Kidney capillary endothelial cell (primary cell): Measurements from ENCODE around the gene CTSE.
A peak's percentile ranks its signal among the peaks of the same experiment; 100 is the strongest.
"Not testable (repeated sequence)": the region's sequence is repeated elsewhere in the genome, so short reads cannot be mapped to it uniquely, and the experiment has no call there.

Experiments
- DNase-seq: peaks from one replicate; pipeline ENCODE4 v3.0.0-alpha.2; 2018; ENCODE audit warnings: low spot score

CTSE gene

DNA sequence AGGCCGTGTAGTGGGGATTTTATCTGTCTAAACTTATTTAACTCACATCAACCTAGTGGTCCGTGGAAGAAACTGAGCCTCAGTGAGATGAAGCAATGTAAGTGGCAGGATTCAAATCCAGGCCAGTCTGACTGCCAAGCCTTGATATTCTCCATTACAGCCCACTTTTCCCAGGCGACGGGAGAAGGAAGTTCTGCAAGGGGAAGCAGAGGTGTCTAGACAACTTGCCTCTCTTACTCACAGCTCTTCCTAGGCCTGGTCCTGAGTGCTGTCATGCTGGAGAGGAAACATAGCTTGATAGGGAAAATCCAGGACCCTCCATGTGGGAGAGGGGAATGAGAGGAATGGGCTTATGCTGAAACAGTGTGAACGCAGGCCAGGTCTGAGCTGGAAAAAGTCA is 9.1 kb downstream of the CTSE start:
- DNase-seq: no peak

DNA sequence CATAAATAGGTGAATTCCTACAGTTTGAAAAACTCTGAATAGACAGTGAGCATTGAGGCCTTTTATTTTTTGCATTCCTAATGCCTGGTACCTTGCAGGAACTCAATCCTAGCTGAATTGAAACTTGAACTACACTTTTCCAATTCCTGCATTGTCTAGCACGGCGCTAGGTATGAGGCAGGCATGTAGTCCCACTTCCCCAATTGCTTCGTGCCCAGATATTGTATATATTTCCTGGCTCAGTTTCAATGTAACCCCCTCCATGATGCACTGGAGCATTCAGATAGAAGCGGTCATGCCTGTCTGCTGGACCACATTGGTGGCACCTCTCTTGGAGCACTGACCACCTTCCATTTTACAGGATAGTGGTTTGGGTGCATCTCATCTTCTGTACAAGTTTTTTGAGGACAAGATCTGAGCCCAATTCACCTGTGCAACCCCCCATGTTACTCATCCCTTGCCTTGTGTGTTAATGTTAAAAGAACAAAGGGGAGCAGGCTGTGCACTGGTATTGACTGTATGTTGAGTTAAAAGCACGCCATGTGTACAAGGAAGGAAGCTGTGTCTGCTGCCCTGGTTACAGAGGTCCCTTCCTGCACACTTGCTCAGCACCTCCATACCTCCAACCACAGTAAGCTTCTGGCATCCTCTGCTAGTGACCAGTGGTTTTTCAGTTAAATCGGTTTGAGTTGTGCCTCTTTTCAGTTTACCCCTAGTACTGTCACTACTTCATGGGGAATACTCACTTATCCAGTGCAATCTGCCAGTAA is 10.5 kb downstream of the CTSE start:
- DNase-seq: no peak

DNA sequence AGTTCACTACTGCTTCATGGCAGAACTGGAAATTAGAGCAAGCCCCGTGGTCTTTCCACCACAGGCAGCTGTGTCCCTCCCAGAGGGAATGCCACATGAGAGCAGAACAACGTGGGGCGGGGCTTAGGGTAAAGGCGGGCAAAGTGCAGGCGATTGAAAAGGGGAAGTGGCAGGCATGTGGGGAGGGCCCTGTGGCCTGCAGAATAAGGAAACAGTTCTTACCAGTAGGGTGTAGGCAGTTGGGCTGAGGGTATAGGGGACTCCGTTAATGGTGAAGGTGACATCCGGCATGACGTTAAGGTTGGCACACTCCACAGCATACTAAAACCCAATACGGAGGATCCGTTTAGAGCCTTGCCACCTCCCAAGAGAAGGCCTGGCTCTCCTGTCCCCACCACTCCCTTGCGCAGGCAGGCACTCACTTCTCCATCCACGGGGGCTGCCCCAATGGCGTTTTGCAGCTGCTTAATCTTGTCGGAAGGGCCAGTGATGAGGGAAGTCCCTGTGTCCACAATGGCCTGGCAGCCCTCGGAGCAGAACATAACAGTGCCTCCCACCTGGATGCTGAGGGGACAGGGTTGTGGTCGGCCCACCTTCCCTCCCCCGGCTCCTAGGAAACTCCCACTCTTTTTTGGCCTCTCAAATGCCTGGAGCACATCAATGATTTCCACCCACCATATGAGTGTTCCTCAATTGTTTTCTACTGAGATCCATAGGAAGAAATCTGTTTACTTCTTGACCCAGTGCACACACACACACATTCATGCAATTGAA is 11.4 kb downstream of the CTSE start:
- DNase-seq: no peak

DNA sequence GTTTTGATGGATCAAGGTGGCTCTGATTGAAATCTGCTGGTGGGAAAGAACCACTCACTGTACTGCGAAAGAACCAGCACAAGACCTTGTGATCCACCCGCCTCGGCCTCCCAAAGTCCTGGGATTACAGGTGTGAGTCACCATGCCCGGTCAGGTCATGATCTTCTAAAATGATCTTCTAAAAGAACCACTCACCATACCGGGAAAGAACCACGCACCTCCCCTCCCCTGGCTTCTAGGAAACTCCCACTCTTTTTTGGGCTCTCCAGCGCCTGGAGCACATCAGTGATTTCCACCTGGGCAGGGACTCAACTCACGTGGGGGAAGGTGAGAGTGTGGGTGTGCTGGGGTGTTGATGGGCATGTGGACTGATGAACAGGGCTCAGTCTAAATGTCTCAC is 12.6 kb downstream of the CTSE start:
- no peak for DNase-seq

DNA sequence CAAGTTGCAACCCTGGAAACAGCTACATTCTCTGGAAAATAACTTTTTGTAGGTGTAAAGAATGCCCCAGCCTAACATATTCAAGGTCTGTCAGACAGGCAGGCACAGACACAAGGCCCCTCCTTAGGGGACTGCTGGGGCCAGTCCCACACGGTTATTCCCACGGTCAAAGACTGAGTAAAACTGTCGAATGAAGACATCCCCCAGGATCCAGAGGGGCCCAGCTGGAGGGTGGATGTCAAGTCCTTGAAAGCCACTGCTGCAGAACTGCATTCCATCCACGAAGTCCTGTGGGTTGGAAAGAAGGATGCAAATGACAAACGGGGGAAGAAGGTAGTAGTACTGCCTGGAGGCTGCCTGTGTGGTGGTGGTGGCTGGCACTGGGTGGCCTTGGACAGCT is 13.6 kb downstream of the CTSE start:
- DNase-seq: no peak

DNA sequence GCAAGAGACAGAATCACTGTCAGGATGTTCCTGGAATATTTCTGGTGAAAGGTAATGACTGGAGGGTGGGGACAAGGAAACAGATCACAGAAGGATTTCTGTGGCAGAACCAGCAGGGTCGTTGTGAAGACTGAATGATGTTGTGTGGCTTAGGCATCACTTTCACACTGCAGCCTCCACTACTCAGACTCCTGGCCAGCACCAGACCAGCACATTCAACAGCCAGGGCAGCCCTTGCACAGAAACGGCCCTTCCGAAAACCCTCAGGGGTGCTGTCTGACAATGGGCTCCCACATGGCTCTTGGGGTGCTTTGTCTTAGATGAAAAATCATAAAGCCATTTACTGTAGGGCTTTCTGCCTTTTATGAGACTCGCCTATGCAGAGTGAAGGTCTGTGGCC is 16.7 kb downstream of the CTSE start:
- DNase-seq: no peak

DNA sequence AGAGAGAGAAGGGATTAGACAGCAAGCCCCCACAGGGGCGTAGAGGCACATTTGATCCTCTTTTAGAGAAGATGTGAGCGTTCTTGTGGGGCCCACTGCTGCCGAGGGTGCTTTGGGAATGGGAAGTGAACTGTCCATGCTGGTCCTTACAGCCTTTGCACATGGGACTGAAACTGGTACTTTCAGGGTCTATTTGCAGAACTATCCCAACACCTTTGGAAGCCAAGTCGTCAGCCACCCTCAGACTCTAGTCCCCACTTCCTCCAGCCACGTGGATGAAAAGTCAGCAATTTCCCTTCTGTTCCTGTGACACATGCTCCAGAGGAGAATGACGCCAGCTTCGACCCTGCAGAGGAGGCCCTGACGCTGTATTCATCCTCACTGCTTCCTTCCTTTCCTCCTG is 17.9 kb downstream of the CTSE start:
- peak; percentile 63 for DNase-seq

DNA sequence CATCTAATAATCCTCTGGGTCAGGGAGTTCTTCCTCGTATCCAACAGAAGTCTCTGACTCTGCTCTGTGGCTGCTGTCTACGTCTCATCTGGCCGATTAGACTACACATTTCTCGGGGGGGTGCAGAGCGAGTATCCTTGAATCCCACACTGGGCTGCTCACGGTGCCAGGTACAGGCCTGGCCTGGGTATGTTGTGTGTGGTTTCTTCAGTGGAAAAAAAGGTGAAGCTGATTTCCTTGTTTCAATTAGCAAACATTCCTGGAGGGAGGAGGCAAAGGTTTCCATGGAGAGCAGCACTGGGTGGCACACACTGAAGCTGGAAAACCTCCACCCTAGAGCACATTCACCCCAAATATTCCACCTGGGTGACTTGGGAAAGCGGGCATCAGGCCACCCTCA is 18.5 kb downstream of the CTSE start:
- no peak for DNase-seq

DNA sequence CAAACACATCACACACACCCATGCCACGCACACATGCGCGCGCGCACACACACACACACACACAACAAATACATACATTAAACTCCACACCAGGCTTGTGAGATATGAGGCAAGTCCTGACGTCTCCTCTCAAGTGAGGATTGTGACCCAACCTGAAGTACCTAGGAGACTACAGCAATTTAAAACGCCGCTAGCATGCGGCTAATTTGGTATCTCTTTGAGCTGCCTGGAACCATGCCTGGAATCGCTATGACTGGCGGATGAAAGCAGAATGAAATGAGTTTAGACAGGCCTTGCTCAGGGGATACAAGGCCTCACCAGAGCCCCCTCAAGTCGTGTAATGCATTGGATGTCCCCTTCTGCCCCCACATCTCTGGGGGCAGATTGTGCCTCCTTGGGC is 18.9 kb downstream of the CTSE start:
- DNase-seq: no peak

DNA sequence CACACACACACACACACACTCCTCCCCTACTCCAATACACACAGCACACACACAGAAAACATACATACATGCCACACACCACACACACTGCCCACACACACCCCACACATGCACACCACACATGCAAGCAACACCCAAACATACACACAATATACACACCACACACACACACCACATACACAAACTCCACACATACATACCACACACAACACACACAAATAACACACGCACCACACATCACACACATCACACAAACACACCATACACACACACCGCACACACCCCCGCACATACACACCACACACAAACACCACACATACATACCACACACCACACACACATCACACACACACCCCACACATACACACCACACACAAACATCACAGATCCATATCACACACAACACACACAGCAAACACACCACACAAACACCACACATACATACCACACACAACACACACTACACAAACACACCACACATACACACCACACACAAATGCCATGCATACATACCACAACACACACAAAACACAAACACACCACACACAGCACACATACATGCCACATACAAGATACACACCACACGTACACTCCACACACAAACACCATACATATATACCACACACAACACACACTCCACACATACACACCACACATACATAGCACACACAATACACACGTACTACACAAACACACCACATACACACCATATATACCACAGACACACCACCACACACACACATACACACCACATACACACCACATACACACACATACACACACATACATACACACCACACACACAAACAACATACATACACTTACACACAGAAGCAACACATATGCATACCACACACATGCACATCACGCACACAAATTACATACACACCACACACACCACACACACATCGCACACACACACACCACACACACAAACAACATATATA is 19.6 kb downstream of the CTSE start:
- no peak for DNase-seq

DNA sequence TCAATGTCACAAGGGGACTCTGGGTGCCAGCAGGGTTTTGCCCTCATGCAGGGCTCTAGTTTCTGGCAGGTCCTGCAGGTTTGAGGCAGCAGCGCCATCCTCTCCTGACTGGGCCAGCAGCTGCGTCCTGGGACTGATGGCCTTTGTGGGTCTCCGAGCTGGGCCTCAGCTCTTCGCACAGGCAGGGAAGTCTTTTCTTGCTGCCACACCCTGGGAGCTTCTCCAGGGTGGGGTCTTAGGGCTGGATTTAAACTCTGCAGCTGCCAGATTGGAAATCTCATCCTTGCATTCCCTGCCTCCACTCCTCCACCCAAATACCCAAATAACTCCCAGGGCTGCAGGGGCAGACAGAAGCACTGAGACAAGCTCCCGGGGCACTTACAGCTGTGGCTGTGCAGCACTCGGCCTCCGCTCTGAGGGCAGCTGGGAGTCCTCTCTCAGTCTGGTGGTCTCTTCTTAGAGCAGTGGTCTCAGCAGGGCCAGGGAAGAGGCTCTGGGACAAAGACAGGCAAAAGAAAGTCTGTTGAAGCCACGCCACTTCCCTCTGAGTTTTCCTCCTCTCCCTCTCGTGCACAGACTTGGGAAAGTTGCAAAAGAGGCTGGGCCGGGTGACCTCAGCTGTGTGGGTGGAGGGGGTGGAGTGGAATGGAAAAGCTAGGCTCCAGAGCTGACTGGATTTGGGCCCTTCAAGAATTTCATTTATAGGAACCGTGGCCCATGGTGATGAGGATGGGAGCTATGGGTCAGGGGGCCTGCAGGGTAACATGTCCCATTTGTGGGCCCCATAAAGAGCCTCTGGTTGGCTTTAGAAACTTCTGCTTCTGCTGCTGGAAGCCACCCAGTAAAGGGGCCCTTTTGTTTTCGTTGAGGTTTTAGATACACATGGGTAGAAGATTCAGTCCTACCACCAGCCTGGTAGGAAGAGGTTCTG is 20.6 kb downstream of the CTSE start, which contains the start of gene RAB7B:
RAB7B (minus strand) TSS at position 525 of the 931 bp plus-strand sequence. CDS start 9,260 bp downstream, outside the sequence.
- DNase-seq: no peak

DNA sequence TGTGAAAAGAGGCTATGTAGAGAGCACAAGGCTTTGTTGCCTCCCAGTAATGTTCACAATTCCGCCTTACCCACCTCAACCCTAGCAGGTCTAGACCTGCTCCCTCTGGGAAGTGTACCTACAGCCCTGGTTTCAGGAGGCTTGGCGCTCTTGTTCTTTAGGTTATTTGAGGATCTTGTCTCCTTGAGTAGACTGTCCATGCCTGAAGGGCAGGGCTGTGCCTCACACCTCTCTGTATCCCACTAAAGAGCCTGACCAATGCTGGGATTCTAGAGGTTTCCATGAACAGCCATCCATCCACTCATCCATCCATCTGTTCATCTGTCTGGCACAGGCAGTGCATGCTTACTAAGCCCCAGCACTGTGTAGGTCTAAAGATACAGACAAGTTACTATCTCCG is 21.5 kb downstream of the CTSE start:
- DNase-seq: no peak

DNA sequence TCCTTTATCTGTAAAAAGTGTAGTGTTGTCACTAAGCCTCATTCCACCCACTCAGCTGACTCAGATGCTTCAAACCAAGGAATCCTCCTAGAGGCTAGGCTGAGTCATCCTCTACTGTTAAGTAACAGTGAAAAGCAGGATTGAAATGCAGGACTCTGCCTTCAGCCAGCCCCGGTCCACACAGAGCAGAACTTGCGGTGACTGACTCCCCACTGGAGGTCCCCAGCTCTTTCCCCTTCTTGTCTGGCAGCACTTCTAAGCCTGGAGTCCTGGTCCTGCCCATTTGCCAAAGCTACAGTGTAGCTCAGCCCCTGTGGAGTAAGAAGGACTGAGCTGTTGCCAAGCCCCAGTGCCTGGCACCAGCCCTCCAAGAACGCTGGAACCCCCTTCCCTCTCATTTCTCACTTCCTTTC is 22.2 kb downstream of the CTSE start:
- peak; percentile 77 for DNase-seq

DNA sequence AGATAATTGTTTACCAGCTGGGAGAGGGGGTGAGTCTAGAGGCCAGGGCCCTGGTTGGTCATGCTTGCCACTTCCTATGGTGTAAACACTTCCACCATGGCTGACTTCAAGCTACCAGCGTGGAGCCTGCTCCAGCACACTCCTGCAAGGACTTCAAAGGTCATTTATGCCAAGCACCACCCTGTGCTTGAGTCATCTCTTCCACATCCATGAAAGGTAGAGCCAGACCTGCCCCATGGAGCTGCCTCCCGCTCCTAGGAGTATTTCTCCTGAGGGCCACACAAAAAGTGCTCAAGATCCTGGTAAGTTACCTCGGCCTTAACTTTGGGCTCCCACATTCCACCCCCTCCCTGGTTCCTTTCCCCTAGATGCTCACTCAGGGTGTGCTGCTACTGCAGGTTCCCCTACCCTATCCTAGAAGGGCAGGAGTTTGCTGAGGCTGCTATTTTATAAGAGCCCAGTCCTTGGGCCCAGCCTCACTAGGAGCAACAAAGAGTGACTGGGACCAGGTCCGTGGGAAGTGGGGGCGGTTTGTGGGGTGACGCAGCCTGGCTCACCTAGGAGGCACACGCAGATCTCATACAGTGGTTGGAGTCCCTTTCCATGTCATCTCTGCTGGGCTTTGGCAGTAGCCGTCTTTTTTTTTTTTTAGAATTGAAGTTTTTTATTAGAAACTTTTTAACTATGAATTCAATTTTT is 22.9 kb downstream of the CTSE start:
- DNase-seq: no peak

DNA sequence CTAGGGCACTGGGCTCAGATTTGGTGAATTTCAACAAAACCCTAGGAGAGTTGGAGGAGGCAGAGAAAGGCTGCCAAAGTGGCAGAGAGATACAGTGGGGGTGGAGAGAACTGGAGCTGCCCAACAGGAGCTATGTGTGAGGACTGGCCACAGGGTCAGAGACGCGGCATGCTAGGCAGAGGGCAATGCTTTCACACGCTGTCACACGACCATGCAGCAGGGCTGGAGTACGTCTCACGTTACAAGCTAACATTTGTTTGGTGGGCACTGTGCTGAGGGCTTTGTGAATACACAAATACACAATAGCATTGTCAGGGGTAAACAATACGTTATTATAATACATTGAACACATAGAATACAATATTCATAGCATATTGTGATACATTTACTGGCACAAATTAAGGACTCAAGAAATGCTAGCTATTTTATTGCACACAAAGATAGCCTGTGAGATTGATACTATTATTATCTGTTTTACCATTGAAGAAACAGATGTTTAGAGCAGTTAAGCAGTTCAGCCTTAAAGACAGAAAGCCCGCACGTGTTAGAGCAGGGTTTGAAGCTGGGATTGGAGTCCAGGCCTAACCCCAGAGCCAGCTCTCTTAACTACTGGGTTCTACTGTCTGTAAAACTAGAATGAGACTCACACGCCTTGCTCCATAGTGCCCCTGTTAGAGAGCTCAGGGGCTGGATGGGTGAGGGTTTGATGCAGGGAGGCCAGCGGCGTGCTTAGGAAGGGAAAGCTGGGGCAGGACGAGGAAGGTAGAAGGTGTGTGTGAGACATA is 25.0 kb downstream of the CTSE start:
- no peak for DNase-seq

DNA sequence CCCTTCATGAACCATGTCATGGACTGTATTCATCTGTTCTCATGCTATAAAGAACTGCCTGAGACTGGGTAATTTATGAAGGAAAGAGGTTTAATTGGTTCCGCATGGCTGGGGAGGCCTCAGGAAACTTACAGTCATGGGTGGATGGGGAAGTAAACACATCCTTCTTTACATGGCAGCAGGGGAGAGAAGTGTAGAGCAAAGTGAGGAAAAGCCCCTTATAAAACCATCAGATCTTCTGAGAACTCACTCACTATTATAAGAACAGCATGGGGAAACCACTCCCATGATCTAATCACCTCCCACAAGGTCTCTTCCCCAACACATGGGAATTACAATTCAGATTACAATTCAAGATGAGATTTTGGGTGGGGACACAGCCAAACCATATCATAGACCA is 27.1 kb downstream of the CTSE start:
- not testable (repeated sequence) for DNase-seq

DNA sequence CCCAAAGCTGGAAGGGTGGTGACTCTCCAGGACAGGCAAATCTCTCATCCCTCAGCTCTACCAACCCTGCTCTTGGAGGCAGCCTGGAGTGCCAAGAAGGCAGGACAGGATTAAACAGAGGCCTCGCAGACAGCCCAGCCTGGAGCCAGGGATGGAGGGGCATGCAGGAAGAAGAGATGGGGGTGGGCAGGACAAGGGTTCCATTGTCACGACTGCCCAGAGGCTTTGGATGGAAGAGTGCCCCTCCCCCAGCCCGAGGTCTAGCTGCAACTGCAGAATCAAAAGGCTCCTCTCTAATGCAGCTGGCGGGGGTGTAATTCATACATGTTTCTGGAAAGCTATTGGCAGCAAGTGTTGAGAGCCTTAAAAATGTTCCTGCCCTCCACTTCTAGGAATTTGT is 29.3 kb downstream of the CTSE start:
- no peak for DNase-seq

DNA sequence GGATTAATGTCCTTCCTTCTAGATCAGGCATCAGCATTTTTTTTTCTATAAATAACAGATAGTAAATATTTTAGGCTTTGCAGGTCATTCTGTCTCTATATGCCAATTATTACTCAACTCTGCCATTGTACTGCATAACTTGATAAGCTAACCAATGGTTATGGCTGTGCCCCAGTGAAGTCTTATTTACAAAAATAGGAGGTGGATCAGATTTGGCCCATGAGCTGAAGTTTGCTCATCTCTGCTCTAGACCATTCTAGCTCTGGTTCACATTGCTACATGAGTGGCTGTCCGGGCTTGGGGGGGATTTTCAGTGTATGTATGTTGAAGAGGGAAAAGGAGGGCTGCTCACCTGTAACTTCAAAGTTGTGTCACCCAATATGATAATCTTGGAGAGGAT is 30.6 kb downstream of the CTSE start:
- DNase-seq: no peak

DNA sequence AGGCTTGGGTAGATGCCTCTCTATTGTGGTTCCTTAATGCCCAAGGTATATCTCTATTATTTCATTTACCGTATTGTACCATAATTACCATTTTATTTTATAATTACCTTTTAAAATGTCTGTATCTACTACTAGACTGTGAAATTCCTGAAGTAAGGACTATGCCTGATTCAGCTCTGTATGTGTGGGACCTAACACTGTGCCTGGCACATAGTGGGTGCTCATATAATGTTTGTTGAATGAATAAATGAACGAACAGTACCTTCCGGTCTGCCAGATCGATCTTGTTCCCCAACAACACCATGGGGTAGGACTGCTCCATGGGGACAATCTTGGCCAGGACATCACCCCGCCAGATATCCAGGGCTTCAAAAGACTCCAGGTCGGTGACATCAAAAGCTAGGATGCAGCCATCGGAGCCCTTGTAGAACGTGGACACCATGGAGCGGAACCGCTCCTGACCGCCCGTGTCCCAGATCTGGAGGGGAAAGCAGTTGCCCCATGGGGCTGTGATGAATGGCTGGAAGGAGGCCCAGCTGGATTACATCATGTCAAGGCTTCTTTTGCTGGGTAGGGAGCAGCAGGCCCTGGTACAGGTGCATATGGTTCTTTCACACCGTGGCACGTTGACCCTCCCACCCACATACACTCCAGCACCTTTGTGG is 31.3 kb downstream of the CTSE start:
- no peak for DNase-seq
